HG03571 (cell line): ENCODE data around the gene A4GALT.
A peak's percentile ranks its signal among the peaks of the same experiment; 100 is the strongest.

Source experiments
- ATAC-seq: cut with Tn5 transposase; IDR thresholded peaks from one replicate; pipeline ENCODE4 v1.9.1; 2021; ENCODE audit not compliant: unreplicated experiment

A4GALT gene

GRCh38 chr22:42653999-42654398 is 66.7 kb downstream of the A4GALT start:
- no peak for ATAC-seq

GRCh38 chr22:42651134-42651533 is 69.5 kb downstream of the A4GALT start:
- no peak for ATAC-seq

- peak; percentile 56 for ATAC-seq
These were observed 71.2 kb downstream of the A4GALT start, which contains the start of gene CYB5R3 for GRCh38 chr22:42649246-42650099. CYB5R3 (minus strand) TSS chr22:42649392; CDS start chr22:42649315, 77 bp downstream.

GRCh38 chr22:42648368-42649245 is 72.1 kb downstream of the A4GALT start:
- ATAC-seq = peak; percentile 26

GRCh38 chr22:42648017-42648367 is 72.7 kb downstream of the A4GALT start:
- ATAC-seq = no peak

- ATAC-seq = no peak
These were observed 73.8 kb downstream of the A4GALT start for GRCh38 chr22:42646569-42647525.

GRCh38 chr22:42645938-42646568 is 74.6 kb downstream of the A4GALT start:
- ATAC-seq = no peak

GRCh38 chr22:42645341-42645937 is 75.2 kb downstream of the A4GALT start:
- ATAC-seq = no peak

GRCh38 chr22:42644422-42645340 is 76.0 kb downstream of the A4GALT start:
- no peak for ATAC-seq

GRCh38 chr22:42643634-42644421 is 76.8 kb downstream of the A4GALT start:
- ATAC-seq = no peak

- ATAC-seq = no peak
These were observed 77.7 kb downstream of the A4GALT start for GRCh38 chr22:42642806-42643633.
